PC-9 (cell line): ENCODE measurements around the gene BCKDHB. TPM values are rescaled to one million over a fixed set of nuclear protein-coding genes. Genes with fewer than 3 reads are reported as not detected.

ENCODE experiments used
- BruUV-seq: library from RNA; stranded (reverse); fragments of 400-500 nt; replicated peaks from 2 replicates; lab custom pipeline; 2021; lab: Mats Ljungman, UMichigan
- CTCF ChIA-PET: fragments of 300-600 bp; sonication (Branson Sonifier 250); formaldehyde crosslinking; loops from one replicate; lab custom pipeline; 2022; ENCODE audit warnings: antibody characterized with exemption; lab: Charles Lee
- POLR2A ChIA-PET: fragments of 300-600 bp; sonication (Branson Sonifier 250); formaldehyde crosslinking; loops from one replicate; lab custom pipeline; 2022; ENCODE audit warnings: antibody characterized with exemption; ENCODE audit not compliant: unreplicated experiment; lab: Charles Lee
- DNase-seq, 2 experiments: peaks; one replicate each; pipeline versions ENCODE4 v3.0.0 to v3.0.0-alpha.2; 2015 to 2022; ENCODE audit warnings: mixed read lengths in 1 of 2
- H2AFZ ChIP-seq: fragments of 200-600 bp; sonication (generic); 2 replicates; pipeline ENCODE4 v1.8.1; 2017; ENCODE audit warnings: antibody characterized with exemption
- H3F3A ChIP-seq: fragments of 200-600 bp; sonication (generic); 2 replicates; pipeline ENCODE4 v1.8.1; 2017; ENCODE audit warnings: antibody characterized with exemption, mild to moderate bottlenecking, low read depth; ENCODE audit not compliant: insufficient read depth
- H3K27ac ChIP-seq: fragments of 200-600 bp; sonication (generic); 2 replicates; pipeline ENCODE4 v1.6.1; 2016; ENCODE audit warnings: mixed run types
- H3K27me3 ChIP-seq: fragments of 200-600 bp; sonication (generic); 2 replicates; pipeline ENCODE4 v1.6.1; 2016; ENCODE audit warnings: low read depth, mixed run types; ENCODE audit not compliant: insufficient read depth
- H3K36me3 ChIP-seq: fragments of 200-600 bp; sonication (generic); 2 replicates; pipeline ENCODE4 v1.6.1; 2016; ENCODE audit warnings: low read depth, mixed run types
- H3K4me1 ChIP-seq: fragments of 200-600 bp; sonication (generic); replicated peaks from 2 replicates; pipeline ENCODE4 v1.6.1; 2016; ENCODE audit warnings: mixed run types; ENCODE audit not compliant: insufficient read depth
- H3K4me2 ChIP-seq: fragments of 200-600 bp; sonication (generic); 2 replicates; pipeline ENCODE4 v1.6.1; 2017; ENCODE audit warnings: mixed run types
- H3K4me3 ChIP-seq: fragments of 200-600 bp; sonication (generic); 2 replicates; pipeline ENCODE4 v1.6.1; 2016; ENCODE audit warnings: mixed run types
- H3K79me2 ChIP-seq: fragments of 200-600 bp; sonication (generic); 2 replicates; pipeline ENCODE4 v1.6.1; 2017; ENCODE audit warnings: low read depth, mixed run types
- H3K9me2 ChIP-seq: fragments of 200-600 bp; sonication (generic); 2 replicates; pipeline ENCODE4 v1.8.1; 2017; ENCODE audit warnings: mild to moderate bottlenecking; ENCODE audit not compliant: insufficient read depth
- H3K9me3 ChIP-seq: fragments of 200-600 bp; sonication (generic); 2 replicates; pipeline ENCODE4 v1.8.1; 2016; ENCODE audit warnings: low read depth; ENCODE audit not compliant: insufficient read depth
- H4K20me1 ChIP-seq: fragments of 200-600 bp; sonication (generic); 2 replicates; pipeline ENCODE4 v1.8.1; 2017; ENCODE audit not compliant: insufficient read depth
- CTCF ChIP-seq: fragments of 200-600 bp; sonication (generic); conservative IDR thresholded peaks from 2 replicates; pipeline ENCODE4 v1.6.1; 2017; ENCODE audit warnings: mixed run types, antibody characterized with exemption, mild to moderate bottlenecking, moderate library complexity
- EZH2 ChIP-seq: fragments of 200-600 bp; sonication (generic); IDR thresholded peaks from 2 replicates; pipeline ENCODE4 v1.8.0; 2017; ENCODE audit warnings: antibody characterized with exemption, low read depth
- intact Hi-C: fragments of 100-400 bp; cut with micrococcal nuclease; formaldehyde crosslinking; loops from one replicate; pipeline ENCODE4 v1.10.0; 2022; ENCODE audit not compliant: unreplicated experiment
- total RNA-seq: library from RNA; stranded (reverse); gene quantifications from 2 replicates; pipeline ENCODE4 v1.2.3, GENCODE V29; 2021

BCKDHB gene
- total RNA-seq, 1 experiment from 2014 or later: 29.7 TPM

GRCh38 chr6:80363501-80364122 is 257.1 kb downstream of the BCKDHB start:
- TF ChIP-seq CTCF (no peak), EZH2 (no peak)
- H3K79me2 ChIP-seq: no peaks in the 10 kb centered on the region
- no peaks in the 10 kb centered on the region for H3F3A ChIP-seq
- H2AFZ ChIP-seq: no peak overlapping the region
- H3K27ac ChIP-seq: no peak overlapping the region
- ChIA-PET CTCF (no interaction called here), POLR2A (no interaction called here)
- no peaks in the 10 kb centered on the region for H3K4me1 ChIP-seq
- no peak overlapping the region for H3K4me2 ChIP-seq
- intact Hi-C loops: loop anchor here (10.0 kb wide), 1 partner anchor 91 kb away; no protein-coding TSS in a partner anchor
- H3K9me3 ChIP-seq: no peaks in the 10 kb centered on the region
- no peak overlapping the region for H3K4me3 ChIP-seq
- no peaks in the 10 kb centered on the region for H4K20me1 ChIP-seq
- no TSS peak for BruUV-seq
- no peak for DNase-seq
- H3K9me2 ChIP-seq: no peaks in the 10 kb centered on the region
- H3K36me3 ChIP-seq: no peaks in the 10 kb centered on the region
- no peaks in the 10 kb centered on the region for H3K27me3 ChIP-seq

GRCh38 chr6:80364149-80364548 is 257.7 kb downstream of the BCKDHB start:
- Histone ChIP-seq H3K4me3 (no peak overlapping the region), H3K27me3 (no peaks in the 10 kb centered on the region), H4K20me1 (no peaks in the 10 kb centered on the region), H2AFZ (no peak overlapping the region), H3K4me1 (no peaks in the 10 kb centered on the region), H3K9me3 (no peaks in the 10 kb centered on the region), H3K27ac (no peak overlapping the region), H3F3A (no peaks in the 10 kb centered on the region), H3K4me2 (no peak overlapping the region), H3K9me2 (no peaks in the 10 kb centered on the region), H3K79me2 (no peaks in the 10 kb centered on the region), H3K36me3 (no peaks in the 10 kb centered on the region)
- DNase-seq: no peak
- ChIA-PET CTCF (no interaction called here), POLR2A (no interaction called here)
- no peak for TF ChIP-seq CTCF
- TF ChIP-seq EZH2: no peak
- no TSS peak for BruUV-seq
- intact Hi-C loops: loop anchor here (10.0 kb wide), 1 partner anchor 91 kb away; no protein-coding TSS in a partner anchor

GRCh38 chr6:80366051-80366450 is 259.6 kb downstream of the BCKDHB start:
- POLR2A ChIA-PET: interaction anchor here (0.6 kb wide), 1 partner anchor 22 kb away, joined by 4 read pairs; no protein-coding TSS in a partner anchor
- H3K9me3 ChIP-seq: no peaks in the 10 kb centered on the region
- TF ChIP-seq CTCF (no peak), EZH2 (no peak)
- H3K4me3 ChIP-seq: no peak overlapping the region
- intact Hi-C loops: loop anchor here (10.0 kb wide), 1 partner anchor 89 kb away; no protein-coding TSS in a partner anchor
- no peaks in the 10 kb centered on the region for H3K4me1 ChIP-seq
- no peaks in the 10 kb centered on the region for H3F3A ChIP-seq
- H3K36me3 ChIP-seq: no peaks in the 10 kb centered on the region
- no peak overlapping the region for H3K4me2 ChIP-seq
- no peaks in the 10 kb centered on the region for H3K79me2 ChIP-seq
- H4K20me1 ChIP-seq: no peaks in the 10 kb centered on the region
- no peaks in the 10 kb centered on the region for H3K27me3 ChIP-seq
- no TSS peak for BruUV-seq
- no peak overlapping the region for H2AFZ ChIP-seq
- no peak overlapping the region for H3K27ac ChIP-seq
- DNase-seq: no peak
- CTCF ChIA-PET: no interaction called here
- H3K9me2 ChIP-seq: no peaks in the 10 kb centered on the region
